Stimulated activated CD4-positive, alpha-beta T cell treated with anti-CD3 and anti-CD28 coated beads, Interleukin-12 subunit alpha, Interleukin-12 subunit beta, amount 100 ng/mL, for 4 hours (primary cell): Measurements from ENCODE around the gene SLAMF7.
"Not testable (repeated sequence)": the region's sequence is repeated elsewhere in the genome, so short reads cannot be mapped to it uniquely, and the experiment has no call there.

ENCODE experiments used
- DNase-seq: peaks from one replicate; pipeline ENCODE4 v3.0.0-alpha.2; 2020

Gene SLAMF7

DNA sequence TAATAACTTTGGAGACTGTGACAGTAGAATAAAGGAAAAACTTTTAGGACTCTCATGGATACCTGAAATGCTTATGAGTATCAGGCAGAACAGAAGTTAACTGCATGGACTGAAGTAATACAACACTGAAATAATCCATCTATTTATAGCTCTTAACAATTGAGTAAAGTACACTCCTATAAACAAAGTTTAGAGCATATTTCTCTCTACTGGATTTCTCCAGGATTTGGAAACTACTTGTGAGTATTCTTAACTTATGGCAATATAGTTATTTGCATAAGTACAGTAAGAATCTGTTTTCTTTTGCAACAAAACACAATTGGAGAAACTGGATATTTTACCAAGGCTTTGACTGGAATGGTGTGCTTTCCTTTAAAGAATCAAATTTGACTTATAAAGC lies 17.6 kb upstream of the SLAMF7 start:
- no peak for DNase-seq

- DNase-seq: no peak
Measured at GRCh38 chr1:160722726-160723125, 16.3 kb upstream of the SLAMF7 start.

DNA sequence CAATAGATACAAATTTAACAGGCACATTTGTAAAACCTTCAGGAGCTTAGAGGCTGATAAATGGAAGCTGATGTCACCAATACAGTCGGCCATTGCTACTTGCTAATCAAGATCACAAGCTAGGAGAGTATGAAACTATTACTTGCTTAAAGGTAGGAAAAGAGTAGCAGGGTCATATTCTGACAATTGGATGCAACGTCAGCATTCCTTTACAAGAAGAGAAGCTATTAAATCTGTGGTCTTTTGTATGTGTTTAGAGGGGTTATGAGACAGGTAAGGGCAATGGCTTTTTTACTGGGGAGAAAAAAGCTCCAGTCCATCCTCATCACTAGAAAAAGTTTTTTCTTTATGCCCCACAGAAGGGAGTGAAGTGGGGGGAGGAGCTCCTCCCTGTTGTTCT lies 15.7 kb upstream of the SLAMF7 start:
- DNase-seq: no peak

GRCh38 chr1:160724465-160725242 lies 14.4 kb upstream of the SLAMF7 start:
- DNase-seq: no peak

- DNase-seq: no peak
Measured at GRCh38 chr1:160726114-160726497, 12.9 kb upstream of the SLAMF7 start.

- DNase-seq: peak; percentile 39
Measured at GRCh38 chr1:160726498-160727315, 12.3 kb upstream of the SLAMF7 start.

GRCh38 chr1:160727316-160727640 lies 11.8 kb upstream of the SLAMF7 start:
- DNase-seq: no peak

- DNase-seq: not testable (repeated sequence)
Measured at GRCh38 chr1:160731564-160731963, 7.5 kb upstream of the SLAMF7 start.

GRCh38 chr1:160731990-160732389 lies 7.1 kb upstream of the SLAMF7 start:
- no peak for DNase-seq

DNA sequence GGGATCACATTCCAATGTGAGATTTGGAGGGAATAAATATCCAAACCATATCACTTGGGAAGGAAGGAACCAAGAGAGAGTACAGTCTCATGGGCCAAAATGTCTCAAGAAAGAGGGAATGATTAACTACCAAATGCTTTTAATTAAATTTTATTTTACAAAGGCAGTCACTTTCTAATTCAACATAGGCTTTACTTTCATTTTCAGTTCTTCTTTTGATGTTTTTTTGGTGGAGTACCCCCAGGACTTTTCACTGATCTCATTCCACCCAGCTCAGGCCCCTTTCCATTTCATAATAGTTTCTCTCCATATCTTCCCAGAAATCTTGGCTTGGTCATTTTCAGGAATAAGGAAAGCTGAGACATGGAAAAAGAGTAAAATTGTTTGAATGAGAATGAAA lies 5.1 kb upstream of the SLAMF7 start:
- DNase-seq: no peak

DNA sequence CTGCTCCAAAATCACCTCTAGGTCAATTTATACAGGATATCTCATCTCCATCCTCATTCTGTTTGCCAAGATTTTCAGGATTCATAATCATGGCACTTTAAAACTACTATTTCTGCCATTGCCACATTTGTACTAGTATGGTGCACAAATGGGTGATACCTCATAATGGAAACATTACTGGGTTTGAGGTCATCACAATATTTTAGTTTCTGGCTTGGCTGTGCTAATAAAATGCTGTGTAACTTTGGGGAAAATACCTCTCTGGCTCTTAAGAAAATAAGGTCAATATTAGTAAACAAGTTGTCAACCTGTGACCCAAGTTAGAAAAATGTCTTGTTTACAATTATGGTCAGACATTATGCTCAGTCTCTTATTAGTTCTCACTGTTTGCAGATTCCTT lies 4.7 kb upstream of the SLAMF7 start:
- no peak for DNase-seq

- DNase-seq: no peak
Measured at GRCh38 chr1:160738271-160738670, 776 bp upstream of the SLAMF7 start.

GRCh38 chr1:160740133-160740688 lies 1.2 kb downstream of the SLAMF7 start:
- DNase-seq: no peak

- no peak for DNase-seq
Measured at GRCh38 chr1:160741092-160741501, 2.0 kb downstream of the SLAMF7 start.

DNA sequence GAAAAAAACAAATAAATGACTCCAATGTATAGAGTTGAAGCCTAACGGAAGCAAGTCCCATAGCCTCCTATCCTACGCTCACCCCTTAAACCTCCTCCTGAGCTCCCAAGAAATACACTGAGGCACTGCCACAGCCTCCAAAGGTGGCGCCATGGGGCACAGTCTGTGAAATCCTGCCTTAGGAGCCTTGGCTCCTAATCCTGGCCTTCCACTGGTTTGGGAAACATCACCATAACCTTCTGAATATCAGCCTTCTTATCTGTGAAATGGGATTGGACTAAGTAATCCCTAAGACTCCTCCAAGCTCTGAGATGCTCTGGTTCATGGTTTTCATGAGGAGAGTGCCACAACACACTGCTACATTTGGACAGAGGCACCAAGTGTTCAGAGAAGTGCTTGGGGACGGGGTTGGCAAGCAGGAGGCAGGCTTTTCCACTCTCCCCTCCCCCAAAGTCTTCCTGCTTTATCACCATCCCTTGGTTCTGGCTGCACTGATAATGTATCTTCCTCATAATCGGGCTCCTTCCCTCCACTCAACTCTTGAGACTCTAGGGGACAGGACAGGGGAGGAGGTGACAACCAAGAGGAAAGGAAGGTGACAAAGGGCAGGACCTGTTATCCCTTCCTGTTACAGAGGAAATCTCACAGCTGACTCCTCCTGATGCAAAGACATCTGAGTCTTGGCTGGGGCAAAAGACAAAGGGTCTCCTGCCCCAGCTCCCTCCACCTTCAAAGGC lies 2.7 kb downstream of the SLAMF7 start:
- no peak for DNase-seq

- DNase-seq: no peak
Measured at GRCh38 chr1:160742428-160743127, 3.5 kb downstream of the SLAMF7 start.

GRCh38 chr1:160743266-160743665 lies 4.2 kb downstream of the SLAMF7 start:
- DNase-seq: no peak

- DNase-seq: no peak
Measured at GRCh38 chr1:160744199-160744851, 5.3 kb downstream of the SLAMF7 start.

- DNase-seq: no peak
Measured at GRCh38 chr1:160744852-160745520, 5.9 kb downstream of the SLAMF7 start.

- no peak for DNase-seq
Measured at GRCh38 chr1:160745551-160745950, 6.5 kb downstream of the SLAMF7 start.

DNA sequence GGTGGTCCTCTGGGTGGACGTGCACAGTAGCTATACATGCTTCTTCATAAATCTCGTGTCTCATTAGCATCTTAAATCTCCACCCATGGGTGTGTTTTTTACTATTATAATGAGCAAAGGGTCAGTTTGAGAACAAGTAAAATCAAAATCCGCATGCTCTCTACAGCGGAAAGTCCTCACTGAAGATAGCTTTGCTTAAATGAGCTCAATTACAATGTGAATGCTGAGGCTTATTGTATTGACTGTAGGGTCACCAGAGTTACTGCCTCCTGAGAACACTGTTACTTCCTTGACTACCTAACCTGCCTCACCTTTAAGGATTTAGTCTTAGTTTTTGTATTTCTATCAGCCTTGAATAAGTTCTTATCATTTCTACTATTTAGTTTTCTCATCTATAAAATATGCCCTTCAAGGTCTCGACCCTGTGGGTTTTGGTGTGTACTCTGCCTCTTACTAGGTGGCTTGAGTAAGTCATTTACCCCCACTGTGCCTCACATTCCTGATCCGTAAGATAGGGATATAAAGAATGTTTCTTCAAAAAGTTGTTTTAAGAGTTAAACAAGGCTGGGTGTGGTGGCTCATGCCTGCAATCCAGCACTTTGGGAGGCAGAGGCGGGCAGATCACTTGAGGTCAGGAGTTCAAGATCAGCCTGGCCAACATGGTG lies 7.9 kb downstream of the SLAMF7 start:
- DNase-seq: no peak
